ENCODE results near the gene LRP1. TPM values are rescaled to one million over a fixed set of nuclear protein-coding genes. Genes with fewer than 3 reads are reported as not detected.

LRP1 gene
- polyA plus RNA-seq, 1 donor (not counting 4 experiments of a cell fraction or from before 2014, with no cell fraction given) = 4.9 TPM

- DNase-seq (ENCODE audit: low read depth, low spot score) (no peak), FAIRE-seq (no peak)
- peaks cover 18% of the 10 kb centered on the region for H3K79me2 ChIP-seq (ENCODE audit: control insufficient read depth, insufficient read depth, low read length)
- no peaks in the 10 kb centered on the region for H3K27me3 ChIP-seq (ENCODE audit: control insufficient read depth, extremely low read depth, insufficient read depth, low read length)
- no peak overlapping the region for H3K27ac ChIP-seq (ENCODE audit: control insufficient read depth, insufficient read depth, low read length)
- H3K9me1 ChIP-seq (ENCODE audit: control insufficient read depth, extremely low read depth, insufficient read depth, low read length) = no peaks in the 10 kb centered on the region
- no peak overlapping the region for H3K4me2 ChIP-seq (ENCODE audit: control insufficient read depth, extremely low read depth, insufficient read depth, low read depth, low read length)
- peaks cover 48% of the 10 kb centered on the region for H3K4me1 ChIP-seq (ENCODE audit: control insufficient read depth, extremely low read depth, insufficient read depth, low read length)
- H4K20me1 ChIP-seq (ENCODE audit: control insufficient read depth, extremely low read depth, insufficient read depth, low read length) = peaks cover 4% of the 10 kb centered on the region
- dilution Hi-C loops (cut with MboI; ENCODE audit: extremely low pct_ligation_motif_present, low sequenced_read_pairs) = no loop called here
- no peak overlapping the region for H3K9ac ChIP-seq (ENCODE audit: control insufficient read depth, extremely low read depth, insufficient read depth, low read length)
- no peak overlapping the region for H2AFZ ChIP-seq (ENCODE audit: control insufficient read depth, low read length)
- no peak overlapping the region for H3K4me3 ChIP-seq (ENCODE audit: control insufficient read depth in 2 of 3, extremely low read depth in 1 of 3, insufficient read depth in 2 of 3, low read depth in 1 of 3, low read length in 3 of 3)
- no peak for TF ChIP-seq EZH2 (IDR thresholded peaks at IDR 0.05; ENCODE audit: low read length)
- no peak for TF ChIP-seq CTCF (optimal IDR thresholded peaks at IDR 0.05 in 1 of 3, IDR thresholded peaks at IDR 0.05 in 1 of 3, conservative IDR thresholded peaks at IDR 0.05 in 1 of 3; ENCODE audit: extremely low read depth in 1 of 3, insufficient read depth in 2 of 3, low read length in 3 of 3)
- H3K36me3 ChIP-seq (ENCODE audit: control insufficient read depth in 2 of 2, extremely low read depth in 1 of 2, insufficient read depth in 2 of 2, low read length in 2 of 2) = peaks cover 13 to 30% of the 10 kb centered on the region in 2 experiments
- no peaks in the 10 kb centered on the region for H3K9me3 ChIP-seq (ENCODE audit: control insufficient read depth, low read depth, low read length)
Observed at GRCh38 chr12:57092876-57093414, 35.3 kb upstream of the LRP1 start.

GRCh38 chr12:57093415-57094207 lies 34.7 kb upstream of the LRP1 start:
- H3K27ac ChIP-seq (ENCODE audit: control insufficient read depth, insufficient read depth, low read length) = peak overlapping the region; percentile 22
- no peak overlapping the region for H3K4me2 ChIP-seq (ENCODE audit: control insufficient read depth, extremely low read depth, insufficient read depth, low read depth, low read length)
- peaks cover 41% of the 10 kb centered on the region for H3K4me1 ChIP-seq (ENCODE audit: control insufficient read depth, extremely low read depth, insufficient read depth, low read length)
- H3K9me1 ChIP-seq (ENCODE audit: control insufficient read depth, extremely low read depth, insufficient read depth, low read length) = no peaks in the 10 kb centered on the region
- H3K79me2 ChIP-seq (ENCODE audit: control insufficient read depth, insufficient read depth, low read length) = peaks cover 18% of the 10 kb centered on the region
- no peaks in the 10 kb centered on the region for H3K27me3 ChIP-seq (ENCODE audit: control insufficient read depth, extremely low read depth, insufficient read depth, low read length)
- no peak overlapping the region for H3K4me3 ChIP-seq (ENCODE audit: control insufficient read depth in 2 of 3, extremely low read depth in 1 of 3, insufficient read depth in 2 of 3, low read depth in 1 of 3, low read length in 3 of 3)
- H3K9ac ChIP-seq (ENCODE audit: control insufficient read depth, extremely low read depth, insufficient read depth, low read length) = no peak overlapping the region
- FAIRE-seq (peak; percentile 39), DNase-seq (ENCODE audit: low read depth, low spot score) (no peak)
- dilution Hi-C loops (cut with MboI; ENCODE audit: extremely low pct_ligation_motif_present, low sequenced_read_pairs) = no loop called here
- H4K20me1 ChIP-seq (ENCODE audit: control insufficient read depth, extremely low read depth, insufficient read depth, low read length) = peaks cover 4% of the 10 kb centered on the region
- peaks cover 16 to 34% of the 10 kb centered on the region in 2 experiments for H3K36me3 ChIP-seq (ENCODE audit: control insufficient read depth in 2 of 2, extremely low read depth in 1 of 2, insufficient read depth in 2 of 2, low read length in 2 of 2)
- no peaks in the 10 kb centered on the region for H3K9me3 ChIP-seq (ENCODE audit: control insufficient read depth, low read depth, low read length)
- TF ChIP-seq EZH2 (IDR thresholded peaks at IDR 0.05; ENCODE audit: low read length) (no peak), CTCF (optimal IDR thresholded peaks at IDR 0.05 in 1 of 3, IDR thresholded peaks at IDR 0.05 in 1 of 3, conservative IDR thresholded peaks at IDR 0.05 in 1 of 3; ENCODE audit: extremely low read depth in 1 of 3, insufficient read depth in 2 of 3, low read length in 3 of 3) (peak in 2 of 3 experiments; percentile 39 to 67)
- no peak overlapping the region for H2AFZ ChIP-seq (ENCODE audit: control insufficient read depth, low read length)
